H1 (cell line): ENCODE measurements around the gene ETS1. TPM values are rescaled to one million over a fixed set of nuclear protein-coding genes. Genes with fewer than 3 reads are reported as not detected.

Source experiments
- BCL11A ChIP-seq, 2 experiments: IDR thresholded peaks; one replicate each; pipeline ENCODE4 v1.6.1; 2011; ENCODE audit warnings: low read depth in 2 of 2, low read length in 2 of 2, mild to moderate bottlenecking in 2 of 2
- CHD2 ChIP-seq: IDR thresholded peaks from 2 replicates; pipeline ENCODE4 v1.6.1; 2012; ENCODE audit warnings: low read length, improper control_type of control experiment
- CREB1 ChIP-seq: IDR thresholded peaks from 2 replicates; pipeline ENCODE4 v1.6.1; 2012; ENCODE audit warnings: inconsistent platforms
- FOSL1 ChIP-seq: IDR thresholded peaks from 2 replicates; pipeline ENCODE4 v1.6.1; 2011; ENCODE audit warnings: mild to moderate bottlenecking, low read depth, low read length, moderate library complexity; ENCODE audit not compliant: insufficient read depth
- polyA plus RNA-seq, 7 experiments: library from polyadenylated mRNA; depleted of rRNA in 3 of 7; stranded (reverse) in 5 of 7; unstranded in 2 of 7; fragments of >200 nt in 5 of 7; fragments of 200-250 nt in 2 of 7; gene quantifications; 1 replicate in 5 of 7; 2 replicates in 1 of 7; 4 replicates in 1 of 7; pipeline versions ENCODE4 v1.2.1 to v1.2.3, GENCODE V29; 2011 to 2013; ENCODE audit warnings: missing spikeins in 2 of 7, mixed read lengths in 2 of 7
- total RNA-seq: library from RNA; stranded (reverse); fragmentation: NEBNext Ultra II Directional; extraction: Animal tissue kit (Norgen Biotek cat#: 25700); gene quantifications from 2 replicates; pipeline ENCODE4 v1.2.1, GENCODE V29; 2021
- TF ChIP-seq, protein P1 (sequence below): IDR thresholded peaks from 2 replicates; pipeline ENCODE4 v1.6.1; 2012; ENCODE audit warnings: inconsistent platforms

The ETS1 gene
- total and polyA plus RNA-seq, 2 of the 8 experiments (the other 6 are each of a cell fraction or from before 2014, with no cell fraction given): 10.0 to 35.3 TPM

GRCh38 chr11:128516886-128517285, 70.5 kb downstream of the ETS1 start (continued):
- TF ChIP-seq CREB1: no peak
- no peak for TF ChIP-seq BCL11A (IDR thresholded peaks at IDR 0.05; ENCODE audit: low read depth in 2 of 2, low read length in 2 of 2)
- TF ChIP-seq CHD2: no peak
- no peak for TF ChIP-seq FOSL1
- TF ChIP-seq, protein P1, sequence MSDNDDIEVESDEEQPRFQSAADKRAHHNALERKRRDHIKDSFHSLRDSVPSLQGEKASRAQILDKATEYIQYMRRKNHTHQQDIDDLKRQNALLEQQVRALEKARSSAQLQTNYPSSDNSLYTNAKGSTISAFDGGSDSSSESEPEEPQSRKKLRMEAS: no peak
